Measurements from ENCODE around the gene EWSR1.

DNA sequence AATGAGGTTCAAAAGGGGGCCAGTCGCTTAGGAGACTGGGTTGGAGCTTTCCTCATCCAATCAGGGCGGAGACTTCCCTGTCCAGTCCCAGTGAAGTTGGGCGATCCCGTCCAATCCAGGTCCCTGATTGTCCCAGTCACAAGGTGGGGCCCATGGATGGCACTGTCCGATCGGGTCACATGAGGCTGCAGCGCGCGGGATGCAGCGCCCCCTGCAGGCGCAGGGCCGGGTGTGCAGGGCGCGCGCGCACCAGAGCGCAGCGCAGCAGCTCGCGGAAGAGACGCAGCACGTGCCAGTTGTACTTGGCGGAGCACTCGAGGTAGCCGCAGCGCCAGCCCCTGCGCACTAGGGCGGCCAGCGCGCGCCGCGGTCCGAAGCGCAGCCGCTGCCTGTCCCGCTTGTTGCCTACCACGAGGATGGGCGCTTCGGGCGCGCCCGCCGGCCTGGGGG, 45.1 kb downstream of the EWSR1 start:
- TF ChIP-seq, protein P1, sequence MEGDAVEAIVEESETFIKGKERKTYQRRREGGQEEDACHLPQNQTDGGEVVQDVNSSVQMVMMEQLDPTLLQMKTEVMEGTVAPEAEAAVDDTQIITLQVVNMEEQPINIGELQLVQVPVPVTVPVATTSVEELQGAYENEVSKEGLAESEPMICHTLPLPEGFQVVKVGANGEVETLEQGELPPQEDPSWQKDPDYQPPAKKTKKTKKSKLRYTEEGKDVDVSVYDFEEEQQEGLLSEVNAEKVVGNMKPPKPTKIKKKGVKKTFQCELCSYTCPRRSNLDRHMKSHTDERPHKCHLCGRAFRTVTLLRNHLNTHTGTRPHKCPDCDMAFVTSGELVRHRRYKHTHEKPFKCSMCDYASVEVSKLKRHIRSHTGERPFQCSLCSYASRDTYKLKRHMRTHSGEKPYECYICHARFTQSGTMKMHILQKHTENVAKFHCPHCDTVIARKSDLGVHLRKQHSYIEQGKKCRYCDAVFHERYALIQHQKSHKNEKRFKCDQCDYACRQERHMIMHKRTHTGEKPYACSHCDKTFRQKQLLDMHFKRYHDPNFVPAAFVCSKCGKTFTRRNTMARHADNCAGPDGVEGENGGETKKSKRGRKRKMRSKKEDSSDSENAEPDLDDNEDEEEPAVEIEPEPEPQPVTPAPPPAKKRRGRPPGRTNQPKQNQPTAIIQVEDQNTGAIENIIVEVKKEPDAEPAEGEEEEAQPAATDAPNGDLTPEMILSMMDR (IDR thresholded peaks at IDR 0.05): peak; percentile 78
- TF ChIP-seq EZH2phosphoT487 (IDR thresholded peaks at IDR 0.05) (no peak), EZH2 (IDR thresholded peaks at IDR 0.05) (no peak)
